Lung microvascular endothelial cell (primary cell): ENCODE measurements around the gene NSF. TPM values are rescaled to one million over a fixed set of nuclear protein-coding genes. Genes with fewer than 3 reads are reported as not detected.
A peak's percentile ranks its signal among the peaks of the same experiment; 100 is the strongest.
"Not testable (repeated sequence)": the region's sequence is repeated elsewhere in the genome, so short reads cannot be mapped to it uniquely, and the experiment has no call there.

Experiments
- DNase-seq, 2 donors: peaks; one replicate each; pipeline versions ENCODE4 v3.0.0 to v3.0.0-alpha.2; 2010; ENCODE audit warnings: low read depth in 2 of 2
- total RNA-seq: library from RNA; depleted of rRNA; stranded (reverse); fragments of >200 nt; gene quantifications from 2 replicates; pipeline ENCODE4 v1.2.1, GENCODE V29; 2014

NSF gene
- total RNA-seq, 1 donor from 2014 or later = 32.5 TPM

- not testable (repeated sequence) for DNase-seq
Observed at GRCh38 chr17:46628753-46629436, 38.4 kb downstream of the NSF start.

- DNase-seq = not testable (repeated sequence)
Observed at GRCh38 chr17:46632146-46632545, 41.7 kb downstream of the NSF start.

- DNase-seq = not testable (repeated sequence)
Observed at GRCh38 chr17:46634844-46635243, 44.4 kb downstream of the NSF start.

- not testable (repeated sequence) for DNase-seq
Observed at GRCh38 chr17:46641861-46642656, 51.6 kb downstream of the NSF start.

GRCh38 chr17:46647251-46647650, 56.8 kb downstream of the NSF start:
- DNase-seq = not testable (repeated sequence)

- not testable (repeated sequence) for DNase-seq
Observed at GRCh38 chr17:46647688-46648278, 57.3 kb downstream of the NSF start.

GRCh38 chr17:46649246-46649645, 58.8 kb downstream of the NSF start:
- DNase-seq = peak in 1 of 2 donors; percentile 0

GRCh38 chr17:46652024-46652643, 61.7 kb downstream of the NSF start:
- DNase-seq = not testable (repeated sequence)

GRCh38 chr17:46658235-46658634, 67.8 kb downstream of the NSF start:
- DNase-seq = not testable (repeated sequence)

GRCh38 chr17:46659702-46660101, 69.2 kb downstream of the NSF start:
- not testable (repeated sequence) for DNase-seq

GRCh38 chr17:46663123-46663522, 72.7 kb downstream of the NSF start:
- not testable (repeated sequence) for DNase-seq

- DNase-seq = not testable (repeated sequence)
Observed at GRCh38 chr17:46663552-46663951, 73.1 kb downstream of the NSF start.

GRCh38 chr17:46665969-46666368, 75.5 kb downstream of the NSF start:
- DNase-seq = peak in 1 of 2 donors; percentile 0

GRCh38 chr17:46670789-46671188, 80.3 kb downstream of the NSF start:
- not testable (repeated sequence) for DNase-seq

- not testable (repeated sequence) for DNase-seq
Observed at GRCh38 chr17:46672777-46673176, 82.3 kb downstream of the NSF start.

GRCh38 chr17:46677819-46678218, 87.3 kb downstream of the NSF start:
- not testable (repeated sequence) for DNase-seq

- not testable (repeated sequence) for DNase-seq
Observed at GRCh38 chr17:46683653-46684052, 93.2 kb downstream of the NSF start.

GRCh38 chr17:46685284-46685683, 94.8 kb downstream of the NSF start:
- DNase-seq = not testable (repeated sequence)

GRCh38 chr17:46692196-46692595, 101.7 kb downstream of the NSF start:
- DNase-seq = not testable (repeated sequence)

- not testable (repeated sequence) for DNase-seq
Observed at GRCh38 chr17:46693283-46693682, 102.8 kb downstream of the NSF start.

GRCh38 chr17:46696522-46696921, 106.1 kb downstream of the NSF start:
- not testable (repeated sequence) for DNase-seq

GRCh38 chr17:46699014-46699413, 108.5 kb downstream of the NSF start:
- DNase-seq = not testable (repeated sequence)
